GM10248 (cell line): ENCODE measurements around the gene NRBF2.
"Not testable (repeated sequence)": the region's sequence is repeated elsewhere in the genome, so short reads cannot be mapped to it uniquely, and the experiment has no call there.

Source experiments
- CTCF ChIA-PET: fragments of 300-600 bp; sonication (Branson Sonifier 250); formaldehyde crosslinking; extraction: SDS; loops from one replicate; lab custom pipeline; 2021; ENCODE audit warnings: antibody characterized with exemption; lab: Yijun Ruan, JAX
- POLR2A ChIA-PET: fragments of 350-650 bp; sonication (Branson Sonifier 250); formaldehyde crosslinking; extraction: SDS; loops from one replicate; lab custom pipeline; 2020; ENCODE audit warnings: antibody characterized with exemption; lab: Yijun Ruan, JAX
- DNase-seq: peaks from one replicate; pipeline ENCODE4 v3.0.0; 2012; ENCODE audit errors: extremely low spot score
- CTCF ChIP-seq: IDR thresholded peaks from 2 replicates; pipeline ENCODE4 v1.5.1; 2012; ENCODE audit warnings: mild to moderate bottlenecking, low read depth; ENCODE audit errors: extremely low read depth, missing control alignments, control extremely low read depth

Gene NRBF2

GRCh38 chr10:63146503-63146902 is 13.4 kb downstream of the NRBF2 start:
- POLR2A ChIA-PET: interaction anchor here (0.6 kb wide), 1 partner anchor 14 kb away, joined by 3 read pairs; the partner anchor contains the start of gene NRBF2
- no peak for DNase-seq
- no peak for TF ChIP-seq CTCF
- CTCF ChIA-PET: interaction anchor here (0.6 to 6.8 kb wide), 11 partner anchors 10 to 709 kb away, joined by 3 to 82 read pairs (median 4); partner anchors contain the start of gene NRBF2

GRCh38 chr10:63150745-63151144 is 17.6 kb downstream of the NRBF2 start:
- CTCF ChIA-PET: interaction anchor here (1.2 kb wide), 1 partner anchor 16 kb away, joined by 4 read pairs; no protein-coding TSS in a partner anchor
- POLR2A ChIA-PET: no interaction called here
- no peak for TF ChIP-seq CTCF
- DNase-seq: no peak

GRCh38 chr10:63153868-63154545 is 20.9 kb downstream of the NRBF2 start:
- CTCF ChIA-PET: interaction anchor here (0.8 to 7.8 kb wide), 2 partner anchors 7 to 13 kb away, joined by 3 to 82 read pairs; no protein-coding TSS in a partner anchor
- POLR2A ChIA-PET, DNase-seq: not testable (repeated sequence)

- POLR2A ChIA-PET: no interaction called here
- CTCF ChIA-PET: interaction anchor here (1.1 to 7.8 kb wide), 7 partner anchors 8 to 716 kb away, joined by 3 to 92 read pairs (median 39); no protein-coding TSS in a partner anchor
- no peak for DNase-seq
- no peak for TF ChIP-seq CTCF
These were observed 21.6 kb downstream of the NRBF2 start for GRCh38 chr10:63154546-63155387.

- ChIA-PET CTCF (interaction anchor here (1.1 to 7.8 kb wide), 10 partner anchors 9 to 717 kb away, joined by 3 to 92 read pairs (median 38); no protein-coding TSS in a partner anchor), POLR2A (no interaction called here)
- TF ChIP-seq CTCF: no peak
- DNase-seq: no peak
These were observed 22.4 kb downstream of the NRBF2 start for GRCh38 chr10:63155388-63156020.

- ChIA-PET CTCF (interaction anchor here (0.8 to 7.8 kb wide), 19 partner anchors 10 to 718 kb away, joined by 3 to 92 read pairs (median 19); partner anchors contain the start of gene NRBF2), POLR2A (interaction anchor here (1.0 kb wide), 1 partner anchor 23 kb away, joined by 3 read pairs; the partner anchor contains the start of gene NRBF2)
- no peak for DNase-seq
- no peak for TF ChIP-seq CTCF
These were observed 23.1 kb downstream of the NRBF2 start for GRCh38 chr10:63156236-63156635.
